Caco-2 (cell line): Measurements from ENCODE around the gene TTC14. TPM values are rescaled to one million over a fixed set of nuclear protein-coding genes. Genes with fewer than 3 reads are reported as not detected.
"Not testable (repeated sequence)": the region's sequence is repeated elsewhere in the genome, so short reads cannot be mapped to it uniquely, and the experiment has no call there.

Experiments
- BruUV-seq: library from RNA; stranded (reverse); fragments of 400-500 nt; replicated peaks from 2 replicates; lab custom pipeline; 2021; lab: Mats Ljungman, UMichigan
- CTCF ChIA-PET: fragments of 300-600 bp; sonication (Branson Sonifier 250); formaldehyde crosslinking; loops from one replicate; lab custom pipeline; 2022; ENCODE audit warnings: antibody characterized with exemption; lab: Charles Lee
- POLR2A ChIA-PET: fragments of 300-600 bp; sonication (Branson Sonifier 250); formaldehyde crosslinking; loops from one replicate; lab custom pipeline; 2022; ENCODE audit warnings: antibody characterized with exemption; lab: Charles Lee
- DNase-seq, 2 experiments: peaks; one replicate each; pipeline versions ENCODE4 v3.0.0 to v3.0.0-alpha.2; 2020 to 2022
- H3K27me3 ChIP-seq: replicated peaks from 2 replicates; pipeline ENCODE4 v1.6.0; 2011; ENCODE audit warnings: low read length; ENCODE audit not compliant: control insufficient read depth, insufficient read depth
- H3K36me3 ChIP-seq: 2 replicates; pipeline ENCODE4 v1.5.1; 2011; ENCODE audit warnings: low read length; ENCODE audit not compliant: control insufficient read depth, insufficient read depth
- H3K4me1 ChIP-seq: fragments of 250-450 bp; sonication (Bioruptor Pico); 2 replicates; pipeline ENCODE4 v1.5.1; 2020; ENCODE audit warnings: mild to moderate bottlenecking
- H3K4me3 ChIP-seq: 2 replicates; pipeline ENCODE4 v1.5.1; 2011; ENCODE audit warnings: low read depth, mild to moderate bottlenecking, control low read depth, low read length
- H3K9me3 ChIP-seq: fragments of 250-450 bp; sonication (Bioruptor Pico); 2 replicates; pipeline ENCODE4 v1.5.1; 2020; ENCODE audit warnings: mild to moderate bottlenecking, moderate library complexity
- H3K27ac Mint-ChIP-seq: one replicate; pipeline ENCODE4 v1.8.0; 2022; ENCODE audit warnings: mixed read lengths; ENCODE audit not compliant: unreplicated experiment
- H3K27me3 Mint-ChIP-seq: one replicate; pipeline ENCODE4 v1.8.0; 2022; ENCODE audit warnings: mixed read lengths; ENCODE audit not compliant: insufficient read depth, unreplicated experiment
- H3K36me3 Mint-ChIP-seq: one replicate; pipeline ENCODE4 v1.8.0; 2022; ENCODE audit warnings: mild to moderate bottlenecking, mixed read lengths; ENCODE audit not compliant: insufficient read depth, unreplicated experiment
- H3K4me1 Mint-ChIP-seq: one replicate; pipeline ENCODE4 v1.8.0; 2022; ENCODE audit warnings: low read depth, mixed read lengths; ENCODE audit not compliant: unreplicated experiment
- H3K4me3 Mint-ChIP-seq: one replicate; pipeline ENCODE4 v1.8.0; 2022; ENCODE audit warnings: mild to moderate bottlenecking, moderate library complexity, mixed read lengths; ENCODE audit not compliant: unreplicated experiment
- H3K9me3 Mint-ChIP-seq: one replicate; pipeline ENCODE4 v1.8.0; 2022; ENCODE audit warnings: mixed read lengths; ENCODE audit not compliant: unreplicated experiment
- intact Hi-C: fragments of 100-400 bp; cut with micrococcal nuclease; formaldehyde crosslinking; loops from one replicate; pipeline ENCODE4 v1.10.0; 2022; ENCODE audit not compliant: unreplicated experiment
- total RNA-seq: library from RNA; stranded (reverse); gene quantifications from 2 replicates; pipeline ENCODE4 v1.2.3, GENCODE V29; 2022
- TF ChIP-seq, protein P1 (sequence below), 2 experiments: fragments of 200-600 bp in 1 of 2; IDR thresholded peaks; 1 replicate in 1 of 2; 2 replicates in 1 of 2; pipeline versions ENCODE4 v1.5.1 to v1.8.0; 2011 to 2022; ENCODE audit warnings: antibody characterized with exemption in 1 of 2, control low read depth in 1 of 2, inconsistent platforms in 1 of 2, low read depth in 1 of 2, low read length in 1 of 2, mild to moderate bottlenecking in 1 of 2, moderate library complexity in 1 of 2; ENCODE audit not compliant: insufficient read depth in 1 of 2, severe bottlenecking in 1 of 2, unreplicated experiment in 1 of 2

The TTC14 gene
- total RNA-seq, 1 experiment from 2014 or later, result 39.7 TPM

DNA sequence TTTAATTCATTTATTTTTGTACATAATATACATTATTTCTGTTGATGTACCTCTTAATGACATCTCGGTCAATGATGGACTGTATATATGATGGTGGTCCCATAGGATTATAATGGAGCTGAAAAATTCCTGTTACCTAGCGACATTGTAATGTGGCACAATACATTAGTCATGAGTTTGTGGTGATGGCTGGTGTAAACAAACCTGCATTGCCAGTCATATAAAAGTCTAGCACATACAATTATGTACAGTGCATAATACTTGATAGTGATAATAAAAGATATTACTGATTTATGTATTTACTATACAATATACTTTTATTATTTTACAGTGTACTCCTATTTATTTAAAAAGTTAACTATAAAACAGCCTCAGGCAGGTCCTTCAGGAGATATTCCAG, 15.1 kb downstream of the TTC14 start:
- POLR2A ChIA-PET, result no interaction called here
- no peaks in the 10 kb centered on the region for H3K4me1 ChIP-seq
- H3K27me3 ChIP-seq, result no peaks in the 10 kb centered on the region
- Mint-ChIP-seq H3K27me3 (no peaks in the 10 kb centered on the region), H3K4me3 (no peak overlapping the region), H3K27ac (no peak overlapping the region), H3K9me3 (no peaks in the 10 kb centered on the region), H3K4me1 (no peaks in the 10 kb centered on the region), H3K36me3 (no peaks in the 10 kb centered on the region)
- no peak for DNase-seq
- TF ChIP-seq, protein P1, sequence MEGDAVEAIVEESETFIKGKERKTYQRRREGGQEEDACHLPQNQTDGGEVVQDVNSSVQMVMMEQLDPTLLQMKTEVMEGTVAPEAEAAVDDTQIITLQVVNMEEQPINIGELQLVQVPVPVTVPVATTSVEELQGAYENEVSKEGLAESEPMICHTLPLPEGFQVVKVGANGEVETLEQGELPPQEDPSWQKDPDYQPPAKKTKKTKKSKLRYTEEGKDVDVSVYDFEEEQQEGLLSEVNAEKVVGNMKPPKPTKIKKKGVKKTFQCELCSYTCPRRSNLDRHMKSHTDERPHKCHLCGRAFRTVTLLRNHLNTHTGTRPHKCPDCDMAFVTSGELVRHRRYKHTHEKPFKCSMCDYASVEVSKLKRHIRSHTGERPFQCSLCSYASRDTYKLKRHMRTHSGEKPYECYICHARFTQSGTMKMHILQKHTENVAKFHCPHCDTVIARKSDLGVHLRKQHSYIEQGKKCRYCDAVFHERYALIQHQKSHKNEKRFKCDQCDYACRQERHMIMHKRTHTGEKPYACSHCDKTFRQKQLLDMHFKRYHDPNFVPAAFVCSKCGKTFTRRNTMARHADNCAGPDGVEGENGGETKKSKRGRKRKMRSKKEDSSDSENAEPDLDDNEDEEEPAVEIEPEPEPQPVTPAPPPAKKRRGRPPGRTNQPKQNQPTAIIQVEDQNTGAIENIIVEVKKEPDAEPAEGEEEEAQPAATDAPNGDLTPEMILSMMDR (IDR thresholded peaks at IDR 0.05; ENCODE audit: insufficient read depth in 1 of 2, low read depth in 1 of 2, low read length in 1 of 2, severe bottlenecking in 1 of 2, unreplicated experiment in 1 of 2), result no peak
- CTCF ChIA-PET, result no interaction called here
- H3K4me3 ChIP-seq, result no peak overlapping the region
- intact Hi-C loops, result no loop called here
- no TSS peak for BruUV-seq
- no peaks in the 10 kb centered on the region for H3K9me3 ChIP-seq
- H3K36me3 ChIP-seq, result no peaks in the 10 kb centered on the region

DNA sequence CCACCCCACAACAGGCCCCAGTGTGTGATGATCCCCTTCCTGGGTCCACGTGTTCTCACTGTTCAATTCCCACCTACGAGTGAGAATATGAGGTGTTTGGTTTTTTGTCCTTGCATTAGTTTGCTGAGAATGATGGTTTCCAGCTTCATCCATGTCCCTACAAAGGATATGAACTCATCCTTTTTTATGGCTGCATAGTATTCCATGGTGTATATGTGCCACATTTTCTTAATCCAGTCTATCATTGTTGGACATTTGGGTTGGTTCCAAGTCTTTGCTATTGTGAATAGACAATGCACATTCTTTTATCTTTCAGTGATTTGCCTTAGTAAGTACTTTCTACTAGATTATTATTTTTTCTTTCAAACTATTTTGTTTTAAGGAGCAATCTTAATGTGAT, 16.6 kb downstream of the TTC14 start:
- H3K4me3 ChIP-seq, H3K9me3 Mint-ChIP-seq, H3K9me3 ChIP-seq, POLR2A ChIA-PET, BruUV-seq, H3K4me1 Mint-ChIP-seq, H3K4me3 Mint-ChIP-seq, intact Hi-C loops, H3K36me3 ChIP-seq, H3K27me3 ChIP-seq, H3K4me1 ChIP-seq, H3K36me3 Mint-ChIP-seq, H3K27me3 Mint-ChIP-seq, DNase-seq, H3K27ac Mint-ChIP-seq: not testable (repeated sequence)
- CTCF ChIA-PET, result interaction anchor here (0.6 kb wide), 1 partner anchor 39 kb away, joined by 3 read pairs; no protein-coding TSS in a partner anchor

DNA sequence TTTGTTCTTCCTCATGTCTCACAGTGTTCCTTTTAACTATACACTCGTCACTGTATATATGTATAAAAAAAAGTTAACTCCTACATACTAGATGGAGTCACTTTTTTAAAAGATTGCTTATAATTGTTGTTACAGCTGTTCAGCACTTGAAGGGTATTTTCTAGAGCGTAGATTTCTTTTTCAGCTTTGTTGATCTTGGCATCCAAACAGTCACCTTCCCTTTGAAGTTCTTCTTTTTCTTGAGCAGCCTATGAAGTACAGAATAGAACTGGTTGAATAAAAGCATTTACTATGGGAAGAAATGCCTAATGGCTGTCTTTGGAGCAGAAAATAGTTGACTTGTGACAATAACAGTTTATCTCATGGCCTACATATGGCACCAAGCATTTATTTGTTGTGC, 17.8 kb downstream of the TTC14 start:
- BruUV-seq, result no TSS peak

More for the DNA sequence above, 17.8 kb downstream of the TTC14 start:
- H3K27ac Mint-ChIP-seq, result no peak overlapping the region
- no peaks in the 10 kb centered on the region for H3K9me3 ChIP-seq
- H3K4me3 ChIP-seq, result no peak overlapping the region
- no peaks in the 10 kb centered on the region for H3K36me3 ChIP-seq
- no peak for DNase-seq
- ChIA-PET CTCF (no interaction called here), POLR2A (no interaction called here)
- no peaks in the 10 kb centered on the region for H3K4me1 Mint-ChIP-seq
- TF ChIP-seq, protein P1 (IDR thresholded peaks at IDR 0.05; ENCODE audit: insufficient read depth in 1 of 2, low read depth in 1 of 2, low read length in 1 of 2, severe bottlenecking in 1 of 2, unreplicated experiment in 1 of 2), result no peak
- H3K4me3 Mint-ChIP-seq, result no peak overlapping the region
- no peaks in the 10 kb centered on the region for H3K9me3 Mint-ChIP-seq
- H3K27me3 ChIP-seq, result no peaks in the 10 kb centered on the region
- intact Hi-C loops, result no loop called here
- no peaks in the 10 kb centered on the region for H3K36me3 Mint-ChIP-seq
- no peaks in the 10 kb centered on the region for H3K4me1 ChIP-seq
- H3K27me3 Mint-ChIP-seq, result peaks cover 8% of the 10 kb centered on the region
